GM12875 (cell line): Measurements from ENCODE around the gene ZBTB38.
A peak's percentile ranks its signal among the peaks of the same experiment; 100 is the strongest.

Source experiments
- H3K4me3 ChIP-seq: one replicate; pipeline ENCODE4 v1.5.1; 2011; ENCODE audit warnings: low read depth, low read length, control low read depth
- CTCF ChIP-seq: IDR thresholded peaks from 2 replicates; pipeline ENCODE4 v1.5.1; 2011; ENCODE audit warnings: low read depth, mild to moderate bottlenecking, control low read depth, inconsistent platforms, low read length, moderate library complexity, borderline replicate concordance; ENCODE audit not compliant: insufficient read depth

The ZBTB38 gene

GRCh38 chr3:141387516-141387915 is 19.2 kb downstream of the ZBTB38 start:
- no peak for TF ChIP-seq CTCF
- H3K4me3 ChIP-seq = peak overlapping the region; percentile 57

- H3K4me3 ChIP-seq = peak overlapping the region; percentile 57
- TF ChIP-seq CTCF = no peak
Measured at GRCh38 chr3:141388395-141388794, 20.1 kb downstream of the ZBTB38 start.

- no peak for TF ChIP-seq CTCF
- peak overlapping the region; percentile 57 for H3K4me3 ChIP-seq
Measured at GRCh38 chr3:141388823-141389621, 20.7 kb downstream of the ZBTB38 start.

GRCh38 chr3:141389703-141390102 is 21.4 kb downstream of the ZBTB38 start:
- no peak for TF ChIP-seq CTCF
- no peak overlapping the region for H3K4me3 ChIP-seq

GRCh38 chr3:141390747-141391146 is 22.4 kb downstream of the ZBTB38 start:
- H3K4me3 ChIP-seq = no peak overlapping the region
- TF ChIP-seq CTCF = no peak

GRCh38 chr3:141391298-141391990 is 23.1 kb downstream of the ZBTB38 start:
- H3K4me3 ChIP-seq = no peak overlapping the region
- no peak for TF ChIP-seq CTCF

GRCh38 chr3:141391991-141392316 is 23.6 kb downstream of the ZBTB38 start:
- TF ChIP-seq CTCF = no peak
- no peak overlapping the region for H3K4me3 ChIP-seq
